ENCODE measurements around the gene GLA. TPM values are rescaled to one million over a fixed set of nuclear protein-coding genes. Genes with fewer than 3 reads are reported as not detected.

GLA gene
- total RNA-seq = 10 to 100 TPM; 40.7 to 45.8 TPM

DNA sequence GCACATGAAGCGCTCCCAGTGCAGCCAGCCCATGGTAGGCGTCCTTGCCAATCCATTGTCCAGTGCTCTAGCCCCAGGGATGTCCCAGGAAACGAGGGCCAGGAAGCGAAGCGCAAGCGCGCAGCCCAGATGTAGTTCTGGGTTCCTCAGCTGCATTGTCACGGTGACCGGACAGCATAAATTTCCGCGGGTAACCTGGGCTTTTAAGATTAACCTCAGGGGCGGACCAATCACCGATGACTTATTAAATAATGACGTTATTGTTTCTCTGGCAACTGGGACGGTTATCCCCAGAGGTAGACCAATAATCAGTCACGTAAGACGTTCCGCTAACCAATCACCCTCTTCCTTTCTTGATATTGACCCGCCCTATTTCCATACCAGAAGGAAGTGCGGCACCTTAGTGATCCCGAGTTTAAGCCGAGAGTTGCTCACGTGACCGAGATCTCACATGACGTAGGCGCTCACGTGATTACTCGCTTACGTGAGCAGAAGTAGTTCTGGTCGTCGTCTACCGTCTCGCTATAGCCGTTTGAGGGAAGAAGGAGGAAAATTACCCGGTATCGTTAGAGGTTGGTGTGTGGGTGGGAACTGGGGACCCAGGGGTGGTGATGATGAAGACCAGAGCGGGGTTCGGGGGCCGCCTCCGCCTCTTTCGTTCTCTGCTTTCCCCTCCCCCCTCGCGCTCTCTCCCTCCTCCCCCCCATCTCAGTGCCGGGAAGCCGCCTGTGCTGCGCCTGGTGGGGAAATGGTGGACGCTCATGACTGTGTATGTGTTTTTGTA, at the start of gene GLA, which contains the start of gene HNRNPH2:
TSS of gene GLA (minus strand) at position 178 of the 784 bp plus-strand sequence. CDS start at position 156, 22 bp downstream.
TSS of gene HNRNPH2 (plus strand) at position 475 of the 784 bp plus-strand sequence. CDS start 3,767 bp downstream, outside the sequence.
- CTCF ChIA-PET = no interaction called here
- Mint-ChIP-seq H3K36me3 (ENCODE audit: low read depth) (peaks cover 18% of the 10 kb centered on the region), H3K4me1 (ENCODE audit: low read depth) (peaks cover 28% of the 10 kb centered on the region), H3K27ac (peak within 1 kb of the TSS; percentile 95), H3K9me3 (no peaks in the 10 kb centered on the region), H3K27me3 (ENCODE audit: low read depth) (no peaks in the 10 kb centered on the region), H3K4me3 (peak within 1 kb of the TSS; percentile 99)
- intact Hi-C loops (cut with micrococcal nuclease) = loop anchor here (1.0 to 10.0 kb wide), 9 partner anchors 10 to 588 kb away; partner anchors contain the start of genes ARMCX2, CSTF2, TIMM8A and TRMT2B
- peak; percentile 94 for DNase-seq

DNA sequence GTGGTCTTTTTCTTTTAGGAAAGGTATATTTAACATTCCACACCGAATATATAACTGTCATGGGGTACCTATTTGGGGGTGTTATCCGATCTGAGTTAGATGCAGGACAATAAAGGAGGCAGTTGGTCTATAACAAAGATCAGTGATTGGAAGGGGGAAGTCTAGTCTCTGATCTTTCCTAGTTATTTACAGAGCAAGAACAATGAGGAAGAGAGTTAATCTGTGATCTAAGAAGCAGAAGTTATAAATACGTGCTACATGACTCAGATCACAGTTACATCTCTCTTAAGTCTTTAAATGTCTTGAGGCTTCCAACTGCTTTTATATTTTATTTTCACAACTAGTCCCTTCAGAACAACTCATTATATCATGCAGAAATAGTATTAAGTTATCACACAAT, 44.3 kb upstream of the GLA start:
- intact Hi-C loops (cut with micrococcal nuclease) = no loop called here
- no peaks in the 10 kb centered on the region for H3K4me1 Mint-ChIP-seq (ENCODE audit: low read depth)
- no peak overlapping the region for H3K27ac Mint-ChIP-seq
- DNase-seq = no peak
- H3K4me3 Mint-ChIP-seq = no peak overlapping the region
- CTCF ChIA-PET = no interaction called here
- no peaks in the 10 kb centered on the region for H3K9me3 Mint-ChIP-seq
- H3K27me3 Mint-ChIP-seq (ENCODE audit: low read depth) = no peaks in the 10 kb centered on the region
- peaks cover 13% of the 10 kb centered on the region for H3K36me3 Mint-ChIP-seq (ENCODE audit: low read depth)

DNA sequence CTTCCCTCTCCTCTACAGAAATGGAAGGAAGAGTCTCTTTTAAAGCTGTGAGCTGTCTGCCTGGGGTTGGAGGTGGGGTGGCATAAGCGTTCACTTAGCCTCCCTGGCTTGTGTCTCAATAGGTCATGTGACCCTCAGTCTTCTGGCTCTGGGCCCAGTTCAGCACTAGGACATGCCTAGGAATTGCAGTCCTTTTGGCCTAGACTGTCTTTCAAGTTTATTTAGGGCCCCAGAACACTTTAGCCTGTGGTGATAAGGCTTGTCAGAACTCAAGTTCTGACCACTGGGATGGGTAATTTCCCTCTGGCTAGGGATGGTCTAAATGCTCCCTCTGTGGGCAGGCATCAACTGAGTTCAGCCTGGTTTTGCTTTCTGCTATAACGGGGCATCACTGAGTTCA, 43.2 kb upstream of the GLA start:
- CTCF ChIA-PET = no interaction called here
- Mint-ChIP-seq H3K9me3 (no peaks in the 10 kb centered on the region), H3K4me3 (no peak overlapping the region), H3K4me1 (ENCODE audit: low read depth) (no peaks in the 10 kb centered on the region), H3K36me3 (ENCODE audit: low read depth) (peaks cover 15% of the 10 kb centered on the region), H3K27me3 (ENCODE audit: low read depth) (no peaks in the 10 kb centered on the region), H3K27ac (no peak overlapping the region)
- no peak for DNase-seq
- intact Hi-C loops (cut with micrococcal nuclease) = no loop called here

- H3K27me3 Mint-ChIP-seq (ENCODE audit: low read depth) = no peaks in the 10 kb centered on the region
- H3K4me3 Mint-ChIP-seq = no peak overlapping the region
- H3K4me1 Mint-ChIP-seq (ENCODE audit: low read depth) = no peaks in the 10 kb centered on the region
- CTCF ChIA-PET = no interaction called here
- no peaks in the 10 kb centered on the region for H3K9me3 Mint-ChIP-seq
- H3K27ac Mint-ChIP-seq = no peak overlapping the region
- intact Hi-C loops (cut with micrococcal nuclease) = no loop called here
- H3K36me3 Mint-ChIP-seq (ENCODE audit: low read depth) = peaks cover 17% of the 10 kb centered on the region
- DNase-seq = no peak
These were observed 42.4 kb upstream of the GLA start for GRCh38 chrX:101450085-101450484.

- no peaks in the 10 kb centered on the region for H3K27me3 Mint-ChIP-seq (ENCODE audit: low read depth)
- no peak overlapping the region for H3K27ac Mint-ChIP-seq
- CTCF ChIA-PET = no interaction called here
- H3K4me3 Mint-ChIP-seq = no peak overlapping the region
- intact Hi-C loops (cut with micrococcal nuclease) = no loop called here
- peaks cover 19% of the 10 kb centered on the region for H3K36me3 Mint-ChIP-seq (ENCODE audit: low read depth)
- no peaks in the 10 kb centered on the region for H3K4me1 Mint-ChIP-seq (ENCODE audit: low read depth)
- H3K9me3 Mint-ChIP-seq = no peaks in the 10 kb centered on the region
- DNase-seq = no peak
These were observed 41.6 kb upstream of the GLA start for GRCh38 chrX:101449279-101449678.

DNA sequence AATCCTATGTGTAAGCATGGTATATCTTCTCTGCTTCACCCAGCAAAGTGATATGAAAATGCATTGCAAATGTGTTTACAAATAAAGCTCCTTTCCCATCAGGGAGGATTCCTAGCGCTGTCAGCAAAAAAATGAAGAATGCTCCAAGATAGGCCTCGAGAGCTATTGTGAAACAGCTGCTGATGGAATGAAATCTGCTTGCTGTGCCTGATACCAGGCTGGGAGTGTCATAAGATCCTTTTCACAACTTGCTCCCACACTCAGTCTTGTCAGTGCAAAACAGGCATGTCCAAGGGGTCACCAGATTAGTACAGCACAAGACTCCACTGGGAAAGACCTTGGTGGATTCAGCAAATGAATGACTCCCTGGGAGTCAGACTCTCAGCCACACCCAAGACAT, 34.4 kb upstream of the GLA start:
- no peaks in the 10 kb centered on the region for H3K27me3 Mint-ChIP-seq (ENCODE audit: low read depth)
- CTCF ChIA-PET = no interaction called here
- intact Hi-C loops (cut with micrococcal nuclease) = no loop called here
- no peaks in the 10 kb centered on the region for H3K4me1 Mint-ChIP-seq (ENCODE audit: low read depth)
- no peak for DNase-seq
- H3K27ac Mint-ChIP-seq = no peak overlapping the region
- no peaks in the 10 kb centered on the region for H3K9me3 Mint-ChIP-seq
- H3K36me3 Mint-ChIP-seq (ENCODE audit: low read depth) = peaks cover 44% of the 10 kb centered on the region
- no peak overlapping the region for H3K4me3 Mint-ChIP-seq

DNA sequence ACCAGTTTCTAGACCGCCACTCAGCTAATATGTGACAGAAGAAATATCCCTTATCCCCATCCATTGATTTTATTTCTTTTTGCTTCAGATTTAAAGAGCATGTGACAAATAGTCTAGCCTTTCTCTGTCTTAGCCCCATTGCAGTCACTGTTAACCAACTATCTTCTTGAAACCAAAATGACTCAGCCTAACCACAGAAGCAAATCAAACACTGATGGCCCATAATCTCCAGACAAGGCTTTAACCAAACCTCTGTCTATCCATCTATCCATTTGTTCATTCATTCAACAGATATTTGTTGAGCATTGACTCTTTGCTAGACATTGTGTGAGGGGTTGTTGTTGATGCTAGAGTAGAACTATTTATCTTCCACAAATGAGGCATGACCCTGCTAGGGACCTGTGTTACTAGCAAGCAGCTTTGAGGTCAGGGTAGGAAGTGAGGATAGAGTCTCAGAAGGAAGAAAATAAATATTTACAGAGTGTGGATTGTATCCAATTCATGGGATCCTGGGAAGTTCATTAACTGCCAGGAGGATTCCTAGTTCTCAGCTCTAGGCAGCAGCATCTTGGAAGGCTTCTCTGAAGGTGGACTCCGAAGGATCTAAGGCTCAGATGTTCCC, 22.8 kb upstream of the GLA start:
- peak overlapping the region; percentile 68 for H3K27ac Mint-ChIP-seq
- H3K27me3 Mint-ChIP-seq (ENCODE audit: low read depth) = no peaks in the 10 kb centered on the region
- CTCF ChIA-PET = no interaction called here
- peaks cover 20% of the 10 kb centered on the region for H3K36me3 Mint-ChIP-seq (ENCODE audit: low read depth)
- H3K4me3 Mint-ChIP-seq = no peak overlapping the region
- H3K4me1 Mint-ChIP-seq (ENCODE audit: low read depth) = peaks cover 11% of the 10 kb centered on the region
- DNase-seq = no peak
- intact Hi-C loops (cut with micrococcal nuclease) = no loop called here
- no peaks in the 10 kb centered on the region for H3K9me3 Mint-ChIP-seq

- CTCF ChIA-PET = no interaction called here
- Mint-ChIP-seq H3K9me3 (no peaks in the 10 kb centered on the region), H3K27ac (peak overlapping the region; percentile 68), H3K4me3 (no peak overlapping the region), H3K4me1 (ENCODE audit: low read depth) (peaks cover 11% of the 10 kb centered on the region), H3K27me3 (ENCODE audit: low read depth) (no peaks in the 10 kb centered on the region), H3K36me3 (ENCODE audit: low read depth) (peaks cover 22% of the 10 kb centered on the region)
- DNase-seq = no peak
- intact Hi-C loops (cut with micrococcal nuclease) = no loop called here
These were observed 22.2 kb upstream of the GLA start for GRCh38 chrX:101429934-101430333.

- intact Hi-C loops (cut with micrococcal nuclease) = no loop called here
These were observed 20.2 kb upstream of the GLA start for GRCh38 chrX:101427954-101428353.

GRCh38 chrX:101419489-101419888, 11.8 kb upstream of the GLA start:
- Mint-ChIP-seq H3K4me1 (ENCODE audit: low read depth) (peaks cover 36% of the 10 kb centered on the region), H3K4me3 (peak overlapping the region; percentile 39), H3K27ac (no peak overlapping the region), H3K9me3 (no peaks in the 10 kb centered on the region), H3K27me3 (ENCODE audit: low read depth) (no peaks in the 10 kb centered on the region), H3K36me3 (ENCODE audit: low read depth) (peaks cover 7% of the 10 kb centered on the region)
- CTCF ChIA-PET = interaction anchor here (1.0 kb wide), 1 partner anchor 130 kb away, joined by 3 read pairs; no protein-coding TSS in a partner anchor
- intact Hi-C loops (cut with micrococcal nuclease) = loop anchor here (5.0 to 10.0 kb wide), 5 partner anchors 178 to 1235 kb away; partner anchors contain the start of genes BEX5 and GPRASP1
- DNase-seq = no peak

More at GRCh38 chrX:101427954-101428353, 20.2 kb upstream of the GLA start:
- peaks cover 11% of the 10 kb centered on the region for H3K4me1 Mint-ChIP-seq (ENCODE audit: low read depth)
- peaks cover 24% of the 10 kb centered on the region for H3K36me3 Mint-ChIP-seq (ENCODE audit: low read depth)
- CTCF ChIA-PET = no interaction called here
- H3K9me3 Mint-ChIP-seq = no peaks in the 10 kb centered on the region
- H3K27me3 Mint-ChIP-seq (ENCODE audit: low read depth) = no peaks in the 10 kb centered on the region
- H3K27ac Mint-ChIP-seq = no peak overlapping the region
- no peak for DNase-seq
- H3K4me3 Mint-ChIP-seq = no peak overlapping the region

DNA sequence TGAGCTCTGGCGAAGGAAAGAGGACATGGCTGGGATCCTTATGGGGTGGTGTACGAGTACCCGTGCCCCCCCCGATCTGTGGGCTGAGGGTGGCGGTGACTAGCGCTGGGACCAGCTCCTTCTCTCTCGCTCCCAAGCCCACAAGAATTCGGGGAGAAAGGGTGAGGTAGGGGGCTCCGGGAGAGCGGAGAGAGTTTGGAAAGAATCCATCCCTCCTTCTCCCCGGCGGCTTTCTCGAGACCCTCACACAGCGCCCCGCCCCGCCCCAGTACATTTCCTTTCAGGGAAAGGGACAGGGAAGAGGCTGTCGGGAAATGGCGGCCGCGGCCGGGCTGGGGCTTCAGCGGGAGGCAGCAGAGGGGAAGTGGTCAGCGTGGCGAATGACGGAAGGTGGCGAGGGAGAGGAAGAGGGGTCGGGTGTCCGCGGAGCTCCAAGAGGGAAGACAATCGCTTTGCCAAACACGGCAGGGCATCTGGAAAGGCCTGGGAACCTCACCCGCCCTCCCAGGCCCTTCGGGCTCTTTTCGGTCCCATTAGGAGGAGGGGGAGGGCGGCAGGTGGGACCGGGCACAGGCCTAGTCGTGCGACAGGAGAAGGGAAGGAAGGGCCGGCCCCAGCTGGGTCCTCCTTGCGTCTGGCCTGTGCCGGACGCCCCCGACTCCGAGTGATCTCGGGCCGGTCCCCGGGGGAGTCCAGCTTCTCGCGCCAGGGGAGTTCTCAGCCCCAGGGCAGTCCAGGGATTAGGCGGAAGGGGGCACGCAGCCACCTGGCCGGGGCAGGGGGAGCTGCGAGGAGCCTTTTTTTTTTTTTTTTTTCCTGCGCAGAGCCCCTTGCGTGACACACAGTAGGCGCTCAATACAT, 10.5 kb upstream of the GLA start:
- Mint-ChIP-seq H3K27ac (peak overlapping the region; percentile 89), H3K4me3 (peak overlapping the region; percentile 80), H3K27me3 (ENCODE audit: low read depth) (no peaks in the 10 kb centered on the region), H3K9me3 (no peaks in the 10 kb centered on the region), H3K4me1 (ENCODE audit: low read depth) (peaks cover 41% of the 10 kb centered on the region), H3K36me3 (ENCODE audit: low read depth) (peaks cover 8% of the 10 kb centered on the region)
- DNase-seq = peak; percentile 43
- CTCF ChIA-PET = interaction anchor here (0.7 to 1.0 kb wide), 3 partner anchors 132 to 341 kb away, joined by 3 to 4 read pairs (median 3); no protein-coding TSS in a partner anchor
- intact Hi-C loops (cut with micrococcal nuclease) = loop anchor here (1.0 to 10.0 kb wide), 6 partner anchors 10 to 1237 kb away; partner anchors contain the start of genes BEX5, GPRASP1 and HNRNPH2

GRCh38 chrX:101417190-101417589, 9.5 kb upstream of the GLA start:
- Mint-ChIP-seq H3K4me3 (peak overlapping the region; percentile 80), H3K27ac (peak overlapping the region; percentile 89), H3K27me3 (ENCODE audit: low read depth) (no peaks in the 10 kb centered on the region), H3K4me1 (ENCODE audit: low read depth) (peaks cover 50% of the 10 kb centered on the region), H3K36me3 (ENCODE audit: low read depth) (peaks cover 15% of the 10 kb centered on the region), H3K9me3 (no peaks in the 10 kb centered on the region)
- intact Hi-C loops (cut with micrococcal nuclease) = loop anchor here (5.0 to 10.0 kb wide), 5 partner anchors 180 to 1238 kb away; partner anchors contain the start of genes BEX5 and GPRASP1
- CTCF ChIA-PET = interaction anchor here (0.6 to 1.3 kb wide), 6 partner anchors 9 to 385 kb away, joined by 3 to 5 read pairs (median 3); partner anchors contain the start of gene RPL36A
- no peak for DNase-seq

Data from activated naive CD4-positive, alpha-beta T cell treated with anti-CD3 and anti-CD28 coated beads for 36 hours (primary cell).